Rectal smooth muscle tissue (tissue), 1 donor: ENCODE data around the gene AP3S2.

Experiments
- H3K27ac ChIP-seq: one replicate; pipeline ENCODE4 v1.7.0; 2013; ENCODE audit warnings: low read depth, low read length, inconsistent platforms
- H3K27me3 ChIP-seq: one replicate; pipeline ENCODE4 v1.7.0; 2013; ENCODE audit warnings: low read length; ENCODE audit not compliant: control insufficient read depth, insufficient read depth
- H3K36me3 ChIP-seq: one replicate; pipeline ENCODE4 v1.7.0; 2013; ENCODE audit warnings: low read length; ENCODE audit not compliant: control insufficient read depth, insufficient read depth
- H3K4me1 ChIP-seq: one replicate; pipeline ENCODE4 v1.7.0; 2013; ENCODE audit warnings: low read length; ENCODE audit not compliant: control insufficient read depth, insufficient read depth
- H3K4me3 ChIP-seq: one replicate; pipeline ENCODE4 v1.7.0; 2013; ENCODE audit warnings: low read length
- H3K9ac ChIP-seq: one replicate; pipeline ENCODE4 v1.7.0; 2013; ENCODE audit warnings: low read length

The AP3S2 gene

DNA sequence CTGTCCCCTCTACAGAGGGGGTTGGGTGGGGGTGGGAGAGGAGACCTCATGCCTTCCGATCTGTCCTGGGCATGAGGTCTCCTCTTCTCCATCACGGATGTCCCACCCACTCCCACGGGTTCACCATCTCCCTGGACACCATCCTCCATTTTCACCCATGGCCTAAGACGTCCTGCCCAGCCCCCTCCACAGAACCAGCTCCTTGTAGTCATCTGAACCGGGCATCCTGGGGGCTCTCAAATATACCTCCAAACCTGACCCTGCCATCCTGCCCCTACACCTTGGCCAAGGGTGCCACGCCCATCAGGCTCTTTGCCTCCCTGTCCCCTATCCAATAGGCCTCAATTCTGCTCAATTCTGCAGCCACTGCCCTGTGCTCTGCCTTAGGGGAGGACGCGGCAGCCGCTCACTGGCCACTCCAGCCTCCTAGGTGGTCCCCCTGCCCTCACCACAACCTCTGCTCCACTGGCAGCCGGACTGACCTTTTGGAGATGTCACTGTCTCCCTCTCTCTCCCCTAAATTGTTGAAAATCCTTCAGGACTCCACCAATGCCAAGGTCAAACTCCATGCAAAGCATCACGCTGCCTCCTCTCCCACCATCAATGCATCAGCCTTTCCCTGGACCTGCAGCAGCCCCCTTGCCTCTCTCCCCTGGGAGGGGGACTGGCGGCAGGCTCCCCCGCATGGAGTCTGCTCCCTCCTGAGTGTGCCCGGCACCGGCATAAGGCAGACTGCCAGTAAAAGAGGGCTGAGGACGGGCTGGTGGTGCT, 69.8 kb downstream of the AP3S2 start:
- no peak overlapping the region for H3K27ac ChIP-seq
- H3K4me1 ChIP-seq = peaks cover 5% of the 10 kb centered on the region
- H3K4me3 ChIP-seq = no peak overlapping the region
- H3K9ac ChIP-seq = no peak overlapping the region
- peaks cover 3% of the 10 kb centered on the region for H3K27me3 ChIP-seq
- no peaks in the 10 kb centered on the region for H3K36me3 ChIP-seq

DNA sequence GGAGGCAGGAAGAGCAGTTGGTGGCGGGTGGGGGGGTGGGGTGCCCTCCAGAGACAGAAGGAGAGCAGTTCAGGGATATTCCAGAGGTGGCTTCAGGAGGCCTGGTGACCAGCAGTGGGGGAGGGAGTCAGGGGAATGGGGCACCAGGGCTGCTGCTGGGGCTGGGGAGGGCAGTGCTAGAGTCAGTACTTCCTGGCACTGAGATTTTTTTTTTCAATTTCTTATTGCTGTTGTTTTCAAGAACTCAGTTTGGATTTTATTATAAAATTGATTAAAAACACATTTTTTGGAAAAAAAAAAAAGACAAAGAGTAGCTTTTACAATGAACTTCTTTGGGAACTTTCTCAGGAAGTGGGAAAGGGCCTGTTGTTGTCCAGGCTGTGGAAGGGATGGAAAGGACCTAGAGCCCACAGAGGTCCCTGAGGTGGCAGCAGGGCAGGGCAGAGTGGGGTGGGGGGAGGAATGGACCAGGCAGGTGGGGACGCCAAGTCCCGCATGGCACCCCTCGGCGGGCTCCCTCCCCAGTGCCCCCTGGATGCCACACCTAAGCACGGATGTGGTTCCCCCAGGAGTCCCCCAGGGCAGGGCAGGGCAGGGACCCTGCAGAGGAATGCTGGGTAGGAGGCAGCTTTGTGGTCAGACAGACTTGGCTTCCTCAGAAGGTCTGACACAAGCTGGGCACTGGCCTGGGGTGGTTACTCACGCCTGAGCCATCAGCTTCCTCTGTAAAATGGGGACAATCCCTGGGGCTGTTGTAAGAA, 70.7 kb downstream of the AP3S2 start:
- Histone ChIP-seq H3K9ac (no peak overlapping the region), H3K36me3 (no peaks in the 10 kb centered on the region), H3K4me1 (no peaks in the 10 kb centered on the region), H3K4me3 (no peak overlapping the region), H3K27ac (no peak overlapping the region), H3K27me3 (peaks cover 3% of the 10 kb centered on the region)

DNA sequence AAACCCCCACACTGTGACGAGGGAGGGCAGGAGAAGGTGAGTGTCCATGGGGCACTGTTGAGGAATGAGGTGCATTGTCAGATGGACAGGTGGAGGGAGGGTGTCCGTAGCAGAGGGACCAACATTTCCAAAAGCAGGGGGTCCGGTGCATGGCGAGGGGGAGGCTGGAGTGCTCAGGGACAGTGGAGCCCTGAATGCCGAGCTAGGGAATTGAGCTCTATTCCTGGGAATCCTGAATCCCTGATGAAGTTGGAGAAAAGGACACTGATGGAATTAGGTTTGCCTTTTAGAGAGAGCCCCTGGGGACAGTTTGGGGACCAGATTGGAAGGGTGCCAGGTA, 71.2 kb downstream of the AP3S2 start:
- Histone ChIP-seq H3K36me3 (no peaks in the 10 kb centered on the region), H3K9ac (no peak overlapping the region), H3K27me3 (peaks cover 3% of the 10 kb centered on the region), H3K4me1 (no peaks in the 10 kb centered on the region), H3K27ac (no peak overlapping the region), H3K4me3 (no peak overlapping the region)

DNA sequence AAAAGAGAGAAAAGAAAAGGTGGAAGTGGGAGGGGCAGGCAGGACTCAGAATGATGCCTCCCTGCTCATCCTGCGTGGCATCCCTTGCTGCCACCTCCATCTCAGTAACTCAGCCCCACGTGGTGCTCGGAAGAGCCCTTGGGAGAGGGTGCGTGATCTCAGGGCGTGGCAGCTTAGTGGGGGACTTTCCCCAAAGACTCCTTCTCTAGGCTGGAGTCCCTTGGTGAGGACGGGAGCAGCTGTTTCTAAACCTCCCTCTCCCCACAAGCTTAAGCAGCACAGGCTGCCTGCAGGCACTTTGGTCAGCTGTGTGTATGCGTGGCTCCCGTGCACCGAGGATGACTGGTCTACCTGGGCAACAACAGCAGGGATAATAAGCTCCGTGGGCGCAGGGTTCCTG, 71.8 kb downstream of the AP3S2 start:
- no peak overlapping the region for H3K9ac ChIP-seq
- no peaks in the 10 kb centered on the region for H3K4me1 ChIP-seq
- H3K36me3 ChIP-seq = no peaks in the 10 kb centered on the region
- H3K27me3 ChIP-seq = peaks cover 3% of the 10 kb centered on the region
- no peak overlapping the region for H3K4me3 ChIP-seq
- H3K27ac ChIP-seq = no peak overlapping the region

DNA sequence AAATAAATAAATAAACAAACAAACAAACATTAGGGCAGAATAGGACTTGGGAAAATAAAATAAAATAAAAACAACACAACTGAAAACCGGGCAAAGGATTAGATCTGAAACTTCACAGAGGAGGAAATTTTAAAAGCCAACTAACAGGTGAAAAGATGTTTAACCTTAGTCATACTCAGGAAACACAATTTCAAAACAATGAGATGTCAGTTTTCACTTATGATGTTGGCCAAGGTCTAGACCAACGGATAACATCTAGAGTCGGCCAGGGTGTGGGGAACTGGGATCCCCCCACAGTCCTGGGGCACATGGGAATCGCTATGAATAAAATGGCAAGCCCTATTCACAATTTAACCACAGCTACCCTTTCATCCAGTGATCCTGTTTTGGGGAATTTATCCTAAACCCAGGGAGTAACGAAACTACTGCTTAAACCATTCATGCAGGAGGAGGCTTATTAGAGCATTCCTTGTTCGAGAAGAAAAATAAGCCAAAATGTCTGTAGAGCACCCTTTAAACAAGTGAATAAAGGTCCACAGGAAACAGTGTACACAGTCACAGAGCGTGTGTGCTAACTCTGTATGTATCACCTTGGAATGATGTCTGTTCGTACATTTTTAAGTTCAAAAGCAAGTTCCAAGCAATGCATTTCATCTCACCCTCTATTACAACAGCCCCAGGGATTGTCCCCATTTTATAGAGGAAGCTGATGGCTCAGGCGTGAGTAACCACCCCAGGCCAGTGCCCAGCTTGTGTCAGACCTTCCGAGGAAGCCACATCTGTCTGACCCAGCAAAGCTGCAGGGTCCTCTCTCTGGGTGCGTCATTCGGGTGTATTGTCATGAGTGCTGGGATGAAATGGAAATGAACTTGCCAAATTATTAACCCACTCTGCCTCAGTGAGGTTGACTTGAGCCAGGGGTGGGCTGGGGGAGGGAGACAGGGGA, 72.9 kb downstream of the AP3S2 start:
- Histone ChIP-seq H3K4me3 (no peak overlapping the region), H3K4me1 (no peaks in the 10 kb centered on the region), H3K27ac (no peak overlapping the region), H3K9ac (no peak overlapping the region), H3K27me3 (peaks cover 7% of the 10 kb centered on the region), H3K36me3 (no peaks in the 10 kb centered on the region)

DNA sequence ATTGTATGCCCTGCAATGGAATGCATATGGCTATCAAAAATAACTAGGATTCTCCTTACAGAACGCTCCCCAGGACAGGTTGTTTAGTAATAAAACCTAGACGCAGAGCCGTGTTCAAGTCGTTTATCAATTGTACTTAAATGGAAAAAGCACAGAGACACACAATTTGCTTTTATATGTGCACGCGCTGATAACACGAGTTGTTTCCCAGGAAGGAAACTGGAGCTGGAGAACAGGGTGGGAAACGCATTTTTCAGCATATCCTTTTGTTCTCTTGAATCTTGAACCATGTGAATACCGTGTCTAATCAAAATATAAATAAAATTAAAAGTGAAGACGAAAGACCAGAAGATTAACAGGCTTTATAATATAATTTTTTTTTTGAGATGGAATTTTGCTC, 75.5 kb downstream of the AP3S2 start:
- Histone ChIP-seq H3K36me3 (no peaks in the 10 kb centered on the region), H3K4me1 (no peaks in the 10 kb centered on the region), H3K4me3 (no peak overlapping the region), H3K9ac (no peak overlapping the region), H3K27me3 (peaks cover 18% of the 10 kb centered on the region), H3K27ac (no peak overlapping the region)

DNA sequence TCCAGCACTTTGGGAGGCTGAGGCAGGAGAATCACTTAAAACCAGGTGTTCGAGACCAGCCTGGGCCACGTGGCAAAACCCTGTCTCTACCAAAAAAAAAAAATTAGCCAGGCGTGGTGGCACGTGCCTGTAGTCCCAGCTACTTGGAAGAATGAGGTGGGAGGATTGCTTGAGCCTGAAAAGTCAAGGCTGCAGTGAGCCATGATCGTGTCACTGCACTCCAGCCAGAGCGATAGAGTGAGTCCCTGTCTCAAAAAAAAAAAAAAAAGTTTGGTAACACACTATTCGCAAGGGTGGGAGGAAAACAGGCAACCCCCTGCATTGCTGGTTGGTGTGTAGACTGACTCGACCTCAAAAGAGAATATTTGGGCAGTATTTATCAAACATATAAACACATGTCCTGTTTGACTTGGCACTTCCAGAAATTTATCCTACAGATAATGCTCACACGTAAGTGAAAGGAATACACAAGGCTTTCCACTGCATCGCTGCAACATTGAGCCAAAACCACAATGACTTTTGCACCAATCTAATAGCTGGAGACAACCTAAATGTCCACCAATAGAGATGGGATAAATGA, 76.0 kb downstream of the AP3S2 start:
- Histone ChIP-seq H3K36me3 (no peaks in the 10 kb centered on the region), H3K4me3 (no peak overlapping the region), H3K4me1 (no peaks in the 10 kb centered on the region), H3K27ac (no peak overlapping the region), H3K27me3 (peaks cover 18% of the 10 kb centered on the region), H3K9ac (no peak overlapping the region)

DNA sequence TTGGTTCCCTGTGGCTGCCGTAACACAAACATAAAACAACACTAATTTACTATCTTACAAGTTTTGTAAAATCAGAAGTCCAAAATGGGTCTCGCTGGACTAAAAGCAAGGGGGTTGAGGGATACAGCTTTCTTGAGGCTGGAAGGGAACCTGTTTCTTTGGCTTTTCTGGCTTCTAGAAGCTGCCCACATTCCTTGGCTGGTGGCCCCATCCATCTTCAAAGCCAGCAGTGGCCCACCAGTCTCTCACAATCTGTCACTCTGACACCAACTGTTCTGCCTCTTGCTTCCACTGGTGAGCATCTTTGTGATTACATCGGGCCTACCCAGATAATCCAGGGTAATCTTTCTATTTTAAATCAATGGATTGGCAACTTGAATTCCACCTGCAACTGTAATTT, 78.0 kb downstream of the AP3S2 start:
- no peak overlapping the region for H3K4me3 ChIP-seq

DNA sequence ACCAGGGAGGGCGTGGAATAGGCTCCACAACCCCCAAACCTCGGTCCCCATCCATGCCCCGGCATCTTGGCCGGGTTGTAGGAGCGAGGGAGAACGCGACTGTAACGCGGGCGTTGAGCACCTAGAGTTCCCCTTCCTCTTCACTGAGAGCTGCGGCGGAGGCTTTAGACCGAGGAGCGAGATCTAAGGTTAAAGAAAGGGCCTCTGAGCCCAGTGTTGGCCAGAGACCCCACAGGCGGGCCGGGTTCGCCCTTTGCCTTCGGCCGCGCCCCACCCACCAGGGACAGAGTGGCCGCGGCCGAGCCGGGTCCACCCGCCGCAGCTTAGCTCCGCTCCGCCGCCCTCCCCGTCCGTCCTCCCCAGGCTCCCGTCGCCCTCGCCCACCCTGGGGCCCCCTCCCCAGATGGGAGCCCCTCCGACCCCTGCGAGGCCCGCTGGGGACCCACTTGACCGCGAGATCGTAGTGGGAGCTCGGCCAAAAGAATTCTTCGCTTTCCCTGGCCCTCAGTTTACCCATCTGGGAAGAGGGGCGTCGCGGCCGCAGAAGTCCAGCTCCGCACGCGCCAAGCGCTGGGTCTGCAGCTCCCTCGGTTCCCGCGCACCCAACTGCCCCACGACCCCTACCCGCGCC, 79.6 kb downstream of the AP3S2 start:
- Histone ChIP-seq H3K9ac (no peak overlapping the region), H3K27ac (no peak overlapping the region), H3K27me3 (peaks cover 18% of the 10 kb centered on the region), H3K4me1 (no peaks in the 10 kb centered on the region), H3K36me3 (no peaks in the 10 kb centered on the region), H3K4me3 (peak overlapping the region; percentile 44)

More for the DNA sequence above, 78.0 kb downstream of the AP3S2 start:
- H3K27ac ChIP-seq = no peak overlapping the region
- no peak overlapping the region for H3K9ac ChIP-seq
- H3K27me3 ChIP-seq = peaks cover 18% of the 10 kb centered on the region
- H3K4me1 ChIP-seq = no peaks in the 10 kb centered on the region
- H3K36me3 ChIP-seq = no peaks in the 10 kb centered on the region

DNA sequence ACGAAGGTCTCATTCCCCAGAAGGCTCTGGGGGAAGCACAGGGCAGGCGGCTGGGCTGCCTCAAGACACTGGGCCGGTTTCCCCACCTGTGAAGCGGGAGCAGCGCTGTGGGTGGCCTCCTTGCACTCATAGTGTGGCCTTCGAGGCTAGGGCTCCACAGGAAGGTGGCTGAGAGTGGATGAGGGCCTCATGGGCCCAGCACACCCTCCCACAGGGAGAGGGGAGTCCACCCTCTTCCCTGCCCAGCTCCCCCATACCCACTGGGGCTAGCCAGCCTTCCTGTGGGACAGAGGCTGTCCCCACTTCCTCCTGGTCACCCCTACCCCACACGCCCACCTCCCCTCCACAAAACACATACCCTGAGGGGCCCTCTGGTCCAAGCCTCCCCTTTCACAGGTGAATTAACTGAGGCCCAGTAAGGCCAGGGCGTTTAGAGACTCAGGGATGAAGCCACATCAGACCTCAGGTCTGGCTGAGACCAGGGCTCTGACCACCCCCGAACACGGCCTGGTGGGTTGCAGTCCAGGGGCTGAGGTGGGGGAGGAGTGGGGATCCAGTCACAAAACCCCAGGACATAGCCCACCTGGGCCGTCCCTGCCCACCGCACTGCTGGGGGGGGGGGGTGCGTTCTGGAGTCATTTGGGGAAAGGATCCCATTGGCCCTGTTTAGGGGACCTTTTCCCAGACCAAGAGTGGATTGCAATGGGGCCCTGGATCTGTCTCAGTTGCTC, 80.2 kb downstream of the AP3S2 start:
- no peaks in the 10 kb centered on the region for H3K36me3 ChIP-seq
- peak overlapping the region; percentile 44 for H3K4me3 ChIP-seq
- no peaks in the 10 kb centered on the region for H3K4me1 ChIP-seq
- no peak overlapping the region for H3K9ac ChIP-seq
- H3K27me3 ChIP-seq = peaks cover 18% of the 10 kb centered on the region
- no peak overlapping the region for H3K27ac ChIP-seq

DNA sequence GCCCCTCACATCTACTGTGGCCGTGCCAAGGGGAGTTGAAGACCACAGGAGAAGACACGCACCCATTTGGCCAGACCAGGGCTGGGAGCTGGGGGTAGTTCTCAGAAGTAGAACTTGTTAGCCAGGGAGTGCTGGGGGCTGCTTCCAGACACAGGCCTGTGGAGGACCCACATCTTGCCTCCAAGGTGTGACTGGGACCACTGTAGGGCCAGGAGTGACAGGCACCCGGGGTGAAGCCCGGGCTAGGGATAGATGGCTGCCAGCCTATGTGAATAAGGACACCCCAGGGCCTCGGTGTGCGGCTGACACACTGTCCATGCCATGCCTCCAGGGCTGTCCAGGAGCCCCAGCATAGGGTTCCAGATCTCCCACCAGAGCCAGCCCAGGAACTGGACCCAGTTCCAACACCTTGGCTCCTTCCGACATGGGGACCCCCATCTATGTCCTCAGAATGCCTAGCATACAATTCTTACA, 80.9 kb downstream of the AP3S2 start:
- Histone ChIP-seq H3K27ac (no peak overlapping the region), H3K36me3 (no peaks in the 10 kb centered on the region), H3K4me1 (no peaks in the 10 kb centered on the region), H3K27me3 (peaks cover 18% of the 10 kb centered on the region), H3K9ac (no peak overlapping the region), H3K4me3 (no peak overlapping the region)
